HS-5 (cell line): ENCODE results near the gene DHRS11.
A peak's percentile ranks its signal among the peaks of the same experiment; 100 is the strongest.
"Not testable (repeated sequence)": the region's sequence is repeated elsewhere in the genome, so short reads cannot be mapped to it uniquely, and the experiment has no call there.

Source experiments
- DNase-seq: peaks from one replicate; pipeline ENCODE4 v3.0.0-alpha.2; 2012; ENCODE audit warnings: low read depth

The DHRS11 gene

GRCh38 chr17:36594626-36595401 is 3.1 kb downstream of the DHRS11 start:
- no peak for DNase-seq

DNA sequence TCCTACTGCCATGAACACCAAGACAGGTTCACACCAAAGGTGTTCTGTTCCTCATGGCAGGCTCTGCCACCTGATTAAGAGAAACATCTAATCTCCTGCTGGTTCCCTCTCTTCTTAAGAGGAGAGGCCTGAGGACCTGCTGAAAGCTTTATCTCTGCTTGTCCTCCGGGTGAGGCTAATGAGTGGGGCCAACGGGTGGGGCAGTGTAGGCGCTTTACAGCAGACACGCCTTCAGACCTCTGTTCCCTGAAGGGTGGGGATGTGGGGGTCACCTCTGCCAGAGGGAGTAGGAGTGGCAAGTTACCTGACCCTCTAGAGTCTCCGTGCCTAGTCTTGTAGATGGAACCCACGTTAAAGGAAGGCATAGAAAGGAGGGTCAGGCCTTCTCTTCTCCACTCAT is 5.5 kb downstream of the DHRS11 start:
- DNase-seq, result no peak

GRCh38 chr17:36597866-36598777 is 6.4 kb downstream of the DHRS11 start:
- DNase-seq, result no peak

DNA sequence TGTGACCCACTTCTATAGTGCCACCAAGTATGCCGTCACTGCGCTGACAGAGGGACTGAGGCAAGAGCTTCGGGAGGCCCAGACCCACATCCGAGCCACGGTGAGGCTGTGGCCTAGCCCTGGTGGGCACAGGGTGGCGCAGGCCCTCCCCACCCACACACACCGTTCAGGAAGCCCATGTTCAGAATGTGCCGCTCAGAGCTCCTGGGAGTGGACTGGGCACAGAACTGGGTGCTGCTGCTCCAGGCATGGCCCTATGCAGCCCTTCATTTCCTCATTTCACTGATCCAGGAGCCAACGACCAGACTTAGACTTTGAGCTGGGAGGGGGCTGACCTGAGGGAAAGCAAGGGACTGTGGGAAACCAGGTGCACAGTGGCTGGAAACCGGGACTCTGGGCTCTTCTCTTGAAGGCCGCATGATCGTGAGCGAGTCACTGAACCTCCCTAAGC is 7.3 kb downstream of the DHRS11 start:
- DNase-seq, result no peak

- no peak for DNase-seq
Measured at GRCh38 chr17:36599546-36600250, 8.0 kb downstream of the DHRS11 start.

DNA sequence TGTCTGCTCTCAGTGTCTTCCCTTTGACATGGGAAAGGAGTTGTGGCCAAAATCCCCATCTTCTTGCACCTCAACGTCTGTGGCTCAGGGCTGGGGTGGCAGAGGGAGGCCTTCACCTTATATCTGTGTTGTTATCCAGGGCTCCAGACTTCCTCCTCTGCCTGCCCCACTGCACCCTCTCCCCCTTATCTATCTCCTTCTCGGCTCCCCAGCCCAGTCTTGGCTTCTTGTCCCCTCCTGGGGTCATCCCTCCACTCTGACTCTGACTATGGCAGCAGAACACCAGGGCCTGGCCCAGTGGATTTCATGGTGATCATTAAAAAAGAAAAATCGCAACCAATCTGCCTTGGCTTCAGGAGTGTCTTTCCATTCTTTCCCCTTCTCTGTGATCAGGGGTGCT is 8.8 kb downstream of the DHRS11 start:
- DNase-seq, result no peak

DNA sequence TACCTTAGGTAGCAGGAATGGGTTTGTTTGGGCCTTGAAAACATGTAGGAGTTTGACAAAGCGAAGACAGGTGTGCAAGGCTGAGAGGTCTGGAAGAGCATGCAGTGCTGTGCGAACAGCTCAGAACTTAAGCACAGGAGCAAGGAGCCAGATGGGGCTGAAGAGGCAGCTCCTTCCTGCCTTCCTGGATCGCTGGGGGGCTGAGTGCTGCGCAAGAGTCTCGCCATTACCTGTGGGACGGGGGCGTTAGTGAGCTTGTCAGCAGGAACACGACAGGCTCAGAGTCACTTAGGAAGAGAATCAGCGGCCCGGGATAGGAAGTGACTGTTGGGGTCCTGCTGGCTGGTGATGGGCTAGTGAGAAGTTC is 9.2 kb downstream of the DHRS11 start:
- no peak for DNase-seq

GRCh38 chr17:36601303-36602029 is 9.8 kb downstream of the DHRS11 start, which contains the start of gene MRM1:
Gene MRM1 (plus strand): TSS chr17:36601583. CDS start chr17:36601811, 228 bp downstream.
- peak; percentile 63 for DNase-seq

DNA sequence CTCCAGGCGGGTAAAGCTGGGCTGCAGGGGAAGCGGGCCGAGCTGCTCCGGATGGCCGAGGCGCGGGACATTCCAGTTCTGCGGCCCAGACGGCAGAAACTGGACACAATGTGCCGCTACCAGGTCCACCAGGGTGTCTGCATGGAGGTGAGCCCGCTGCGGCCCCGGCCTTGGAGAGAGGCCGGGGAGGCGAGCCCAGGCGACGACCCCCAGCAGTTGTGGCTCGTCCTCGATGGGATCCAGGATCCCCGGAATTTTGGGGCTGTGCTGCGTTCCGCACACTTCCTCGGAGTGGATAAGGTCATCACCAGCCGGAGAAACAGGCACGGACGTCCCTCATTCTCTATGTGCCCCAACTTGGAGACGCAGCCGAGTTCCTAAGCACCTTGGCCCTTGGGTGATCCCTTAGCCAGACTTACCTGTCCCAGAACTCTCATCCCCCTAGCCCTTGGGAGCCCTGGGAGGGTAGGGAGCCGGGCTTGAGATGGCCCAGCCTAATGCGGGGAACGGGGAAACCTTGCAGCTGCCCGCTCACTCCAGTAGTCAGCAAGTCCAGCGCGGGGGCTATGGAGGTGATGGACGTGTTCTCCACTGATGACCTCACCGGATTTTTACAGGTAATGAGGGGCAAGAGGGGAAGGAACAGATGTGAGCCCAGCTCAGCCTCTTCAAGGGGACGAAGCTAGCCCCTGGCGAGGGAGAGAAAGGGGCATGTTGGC is 10.5 kb downstream of the DHRS11 start:
- no peak for DNase-seq

DNA sequence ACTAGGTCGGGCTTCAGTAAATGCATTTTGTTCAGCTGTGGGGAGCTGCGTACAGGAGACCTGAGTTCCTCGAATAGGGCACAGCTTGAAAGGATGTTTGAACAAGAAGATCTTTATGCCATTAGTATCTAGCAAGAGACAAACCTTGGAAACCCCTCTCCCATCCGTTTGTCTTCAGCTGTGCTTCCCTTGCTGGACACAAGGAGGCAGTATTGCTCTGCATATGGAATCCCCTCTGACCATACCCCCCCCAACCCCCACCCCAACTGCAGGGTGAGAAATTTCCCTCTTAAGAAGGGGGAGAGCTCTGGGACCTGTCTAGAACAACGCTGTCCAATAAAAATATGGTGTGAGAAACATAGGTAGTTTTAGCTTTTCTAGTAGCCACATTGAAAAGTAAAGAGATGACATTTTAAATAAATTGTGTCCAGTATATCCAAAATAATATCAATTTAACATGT is 11.3 kb downstream of the DHRS11 start:
- DNase-seq, result no peak

DNA sequence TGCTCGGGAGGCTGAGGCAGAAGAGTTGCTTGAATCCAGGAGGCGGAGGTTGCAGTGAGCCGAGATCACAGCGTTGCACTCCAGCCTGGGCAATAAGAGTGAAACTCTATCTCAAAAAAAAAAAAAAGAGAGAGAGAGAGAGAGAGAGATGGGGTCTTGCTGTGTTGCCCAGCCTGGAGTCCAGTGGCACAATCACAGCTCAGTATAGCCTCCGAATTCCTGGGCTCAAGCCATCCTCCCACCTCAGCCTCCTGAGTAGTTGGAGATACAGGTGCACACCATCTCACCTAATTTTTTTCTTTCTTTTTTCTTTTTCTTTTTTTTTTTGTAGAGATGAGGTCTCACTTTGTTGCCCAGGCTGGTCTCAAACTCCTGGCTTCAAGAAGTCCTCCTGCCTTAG is 13.3 kb downstream of the DHRS11 start:
- not testable (repeated sequence) for DNase-seq

DNA sequence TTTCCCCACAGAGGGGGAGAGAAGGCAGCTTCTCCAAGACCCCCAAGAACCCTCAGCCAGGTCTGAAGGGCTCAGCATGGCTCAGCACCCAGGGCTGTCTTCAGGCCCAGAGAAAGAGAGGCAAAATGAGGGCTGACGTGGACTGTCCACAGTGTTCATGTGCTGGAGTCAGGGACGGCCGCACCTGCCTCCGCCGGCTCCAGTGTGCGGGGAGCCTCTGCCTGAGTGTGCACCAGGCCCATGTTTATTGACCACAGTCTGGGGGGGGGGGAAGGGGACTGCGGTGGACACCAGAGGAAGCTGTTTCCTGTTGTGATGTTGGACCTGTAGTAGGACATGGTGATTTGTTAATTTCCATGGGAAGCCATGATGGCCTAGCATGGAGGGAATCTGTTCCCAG is 16.6 kb downstream of the DHRS11 start:
- DNase-seq, result no peak

DNA sequence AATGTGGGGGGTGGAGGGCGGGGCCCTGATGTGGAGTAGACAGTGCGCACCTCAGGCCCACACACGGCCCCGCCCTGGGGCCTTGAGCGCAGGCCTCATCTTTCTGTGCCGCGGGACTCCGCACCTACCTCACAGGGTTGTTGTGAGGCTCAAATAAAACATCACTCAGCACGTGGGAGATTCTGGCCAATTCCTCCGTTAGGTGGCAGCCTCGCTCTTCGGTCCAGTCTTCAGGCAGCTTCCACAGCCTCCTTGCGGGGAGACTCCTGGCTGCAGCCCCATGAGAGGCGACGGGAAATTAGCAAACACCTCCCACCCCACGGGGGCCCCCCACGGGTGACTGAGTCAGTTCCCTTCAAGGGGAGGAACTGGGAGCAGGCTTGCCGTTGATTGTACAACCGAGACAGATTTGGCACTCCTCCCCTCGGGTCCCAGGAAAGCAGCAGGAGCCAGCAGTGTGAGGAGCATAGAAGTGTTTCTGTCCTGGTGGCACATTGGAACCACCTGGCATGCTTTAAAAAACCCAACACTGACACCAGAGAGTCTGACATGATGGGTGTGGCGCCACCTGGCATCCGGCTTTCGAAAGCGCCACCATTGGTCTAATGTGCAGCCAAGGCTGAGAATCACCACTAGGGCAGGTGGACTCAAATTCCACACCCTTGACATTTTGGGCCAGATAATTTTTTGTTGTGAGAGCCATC is 17.3 kb downstream of the DHRS11 start:
- no peak for DNase-seq

GRCh38 chr17:36609498-36609862 is 17.8 kb downstream of the DHRS11 start:
- no peak for DNase-seq

- no peak for DNase-seq
Measured at GRCh38 chr17:36610474-36610873, 18.8 kb downstream of the DHRS11 start.

GRCh38 chr17:36611345-36612072 is 19.8 kb downstream of the DHRS11 start:
- DNase-seq, result no peak

DNA sequence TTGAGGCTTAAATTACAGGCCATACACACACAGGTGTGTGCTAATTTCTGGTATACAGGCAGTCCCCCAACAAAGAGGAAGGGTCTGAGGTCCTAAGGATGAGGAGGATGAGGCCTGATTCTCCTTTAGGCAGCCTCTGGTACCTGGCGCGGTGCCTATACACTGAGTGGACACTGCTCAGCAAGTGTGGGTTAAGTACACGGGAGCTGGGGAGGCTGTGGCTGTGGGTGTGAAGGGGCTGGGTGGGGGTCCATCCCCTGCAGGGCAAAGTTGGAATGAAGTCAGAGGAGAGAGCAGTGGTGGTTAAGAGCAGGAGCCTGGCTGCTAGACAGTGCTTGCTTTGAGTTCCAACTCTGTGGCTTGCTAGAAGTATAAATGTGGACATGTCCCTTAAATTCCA is 20.6 kb downstream of the DHRS11 start:
- no peak for DNase-seq

DNA sequence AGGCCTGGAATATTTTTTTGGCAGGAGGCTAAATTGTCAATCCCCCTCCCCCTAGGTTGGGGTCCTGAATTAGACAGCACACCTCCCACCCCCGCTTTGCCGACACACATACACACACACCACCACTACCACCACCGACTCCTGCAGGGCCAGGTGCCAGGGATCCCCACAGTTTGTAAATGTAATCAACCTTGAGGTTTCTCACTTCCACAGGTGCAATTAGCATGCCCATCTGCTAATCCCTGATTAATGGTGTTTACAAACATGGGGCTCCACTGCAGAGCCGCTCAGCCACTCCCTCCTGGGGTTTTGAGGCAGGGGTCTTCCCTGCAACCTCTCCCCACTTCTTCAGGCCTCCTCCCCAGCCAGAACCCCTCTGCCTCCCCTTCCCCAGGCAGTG is 21.5 kb downstream of the DHRS11 start:
- DNase-seq, result no peak

DNA sequence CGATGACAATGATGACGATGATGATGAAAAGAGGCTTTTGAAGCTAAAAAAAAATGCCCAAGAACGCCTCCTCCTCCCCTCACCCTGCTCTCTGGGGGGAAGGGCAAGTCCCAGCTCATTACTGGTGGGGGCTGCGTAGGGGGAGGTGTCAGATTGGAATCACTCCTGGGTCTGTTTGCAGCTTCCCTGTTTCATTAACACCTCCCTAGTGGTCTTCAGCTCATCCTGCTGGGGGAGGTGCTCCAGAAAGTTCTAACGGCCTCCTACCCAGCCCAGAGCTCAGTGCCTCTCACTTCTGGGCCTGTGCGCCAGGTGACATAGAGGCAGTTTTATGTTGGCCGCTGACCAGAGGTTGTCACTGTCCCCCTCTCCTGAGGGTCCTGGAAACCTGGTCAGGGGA is 22.4 kb downstream of the DHRS11 start:
- no peak for DNase-seq

- no peak for DNase-seq
Measured at GRCh38 chr17:36614933-36615332, 23.3 kb downstream of the DHRS11 start.
